ENCODE measurements around the gene INSM2. TPM values are rescaled to one million over a fixed set of nuclear protein-coding genes. Genes with fewer than 3 reads are reported as not detected.

INSM2 gene
- total and polyA plus RNA-seq, 2 of the 4 experiments (the other 2 are of a cell fraction) = not detected

DNA sequence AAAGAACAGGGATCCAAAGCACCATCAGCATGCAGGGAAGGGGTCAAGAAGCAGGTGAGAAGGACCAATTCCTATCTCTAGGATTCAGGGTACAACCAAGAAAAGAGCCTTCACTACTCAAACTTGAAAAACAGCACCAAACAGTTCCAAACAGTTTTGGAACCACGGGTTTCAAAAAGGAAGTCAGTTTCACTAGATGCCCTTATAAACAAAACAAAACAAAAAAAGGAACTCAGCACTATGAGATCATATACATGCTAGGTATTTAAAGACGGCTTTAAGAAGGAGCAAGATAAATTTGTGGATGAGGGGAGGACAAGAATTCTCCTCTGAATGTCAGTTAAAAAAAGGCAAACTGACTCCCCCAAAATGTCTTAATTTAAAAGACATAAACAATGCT lies 6.0 kb downstream of the INSM2 start:
- Histone ChIP-seq H3K4me3 (ENCODE audit: insufficient read depth, low read depth, low read length) (no peak overlapping the region), H2BK15ac (ENCODE audit: low read depth, low read length) (no peak overlapping the region), H4K5ac (ENCODE audit: low read depth, low read length) (no peak overlapping the region), H3K18ac (ENCODE audit: low read depth, low read length) (no peak overlapping the region), H3K4me2 (ENCODE audit: low read depth, low read length) (no peak overlapping the region), H3K56ac (ENCODE audit: extremely low read depth, insufficient read depth, low read length) (no peak overlapping the region), H2BK120ac (ENCODE audit: low read depth, low read length) (no peak overlapping the region), H3K79me1 (ENCODE audit: low read depth in 1 of 2, low read length in 2 of 2) (no peaks in the 10 kb centered on the region), H3K4ac (ENCODE audit: low read depth, low read length) (no peak overlapping the region), H2BK5ac (ENCODE audit: low read depth, low read length, poor library complexity, severe bottlenecking) (no peak overlapping the region), H3K14ac (replicated peaks; ENCODE audit: low read depth, low read length) (no peak overlapping the region), H3K9me1 (ENCODE audit: insufficient read depth, low read length) (no peaks in the 10 kb centered on the region), H4K8ac (ENCODE audit: low read depth in 2 of 2, low read length in 2 of 2) (no peak overlapping the region), H3K4me1 (ENCODE audit: control insufficient read depth, insufficient read depth, low read length) (peaks cover 2% of the 10 kb centered on the region; the same call in 1 of the 2 replicates), H3K27me3 (ENCODE audit: control insufficient read depth, insufficient read depth, low read length) (peaks cover 8% of the 10 kb centered on the region), H3K9ac (ENCODE audit: low read depth, low read length) (no peak overlapping the region), H4K20me1 (ENCODE audit: insufficient read depth, low read length) (no peaks in the 10 kb centered on the region), H2AFZ (replicated peaks; ENCODE audit: low read length, poor library complexity) (no peak overlapping the region), H3K36me3 (ENCODE audit: control insufficient read depth, insufficient read depth, low read length) (no peaks in the 10 kb centered on the region), H2BK20ac (ENCODE audit: low read depth, low read length) (no peak overlapping the region), H2AK5ac (ENCODE audit: low read depth, low read length) (no peak overlapping the region), H3K9me3 (ENCODE audit: control insufficient read depth, insufficient read depth, low read length) (no peaks in the 10 kb centered on the region), H2AK9ac (replicated peaks; ENCODE audit: low read depth, low read length, poor library complexity) (no peak overlapping the region), H4K91ac (ENCODE audit: insufficient read depth, low read depth, low read length) (no peak overlapping the region), H3K27ac (ENCODE audit: insufficient read depth, low read length) (no peak overlapping the region), H3K23ac (ENCODE audit: low read depth, low read length) (no peak overlapping the region)
- ATAC-seq (ENCODE audit: low read depth) (no peak), DNase-seq (no peak)
- CTCF ChIA-PET = no interaction called here
- in situ Hi-C loops (cut with MboI; ENCODE audit: low sequenced_read_pairs) (no loop called here), intact Hi-C loops (cut with micrococcal nuclease) (no loop called here), dilution Hi-C loops (cut with HindIII; ENCODE audit: low sequenced_read_pairs, unreplicated experiment) (no loop called here)
- WGBS, 2 experiments (ENCODE audit: extremely low coverage in 2 of 2, insufficient read length in 1 of 2) = no CpG with 5 or more reads among the region's 2 CpGs
- POLR2A ChIA-PET (ENCODE audit: unreplicated experiment) = no interaction called here
- no TSS peak for BruUV-seq (replicated peaks)
- TF ChIP-seq SMC3 (IDR thresholded peaks at IDR 0.05; ENCODE audit: low read depth, low read length) = no peak
- no peak for TF ChIP-seq CEBPB (IDR thresholded peaks at IDR 0.05; ENCODE audit: low read depth, low read length)
- no peak for TF ChIP-seq CTCF (conservative IDR thresholded peaks at IDR 0.05; ENCODE audit: low read depth, low read length)
- TF ChIP-seq MAZ (IDR thresholded peaks at IDR 0.05; ENCODE audit: borderline replicate concordance, low read depth, low read length) = no peak
- TF ChIP-seq BHLHE40 (IDR thresholded peaks at IDR 0.05; ENCODE audit: low read depth, low read length) = no peak
- TF ChIP-seq ELK1 (IDR thresholded peaks at IDR 0.05; ENCODE audit: borderline replicate concordance, low read depth, low read length) = no peak
- TF ChIP-seq FOS (IDR thresholded peaks at IDR 0.05; ENCODE audit: low read depth, low read length) = no peak
- no peak for TF ChIP-seq MAFK (IDR thresholded peaks at IDR 0.05; ENCODE audit: low read depth, low read length)
- no peak for TF ChIP-seq RAD21 (IDR thresholded peaks at IDR 0.05; ENCODE audit: low read length)
- TF ChIP-seq NFE2L2 (IDR thresholded peaks at IDR 0.05; ENCODE audit: low read depth, low read length) = no peak
